ENCODE measurements around the gene FAM117B.
"Not testable (repeated sequence)": the region's sequence is repeated elsewhere in the genome, so short reads cannot be mapped to it uniquely, and the experiment has no call there.

The FAM117B gene

DNA sequence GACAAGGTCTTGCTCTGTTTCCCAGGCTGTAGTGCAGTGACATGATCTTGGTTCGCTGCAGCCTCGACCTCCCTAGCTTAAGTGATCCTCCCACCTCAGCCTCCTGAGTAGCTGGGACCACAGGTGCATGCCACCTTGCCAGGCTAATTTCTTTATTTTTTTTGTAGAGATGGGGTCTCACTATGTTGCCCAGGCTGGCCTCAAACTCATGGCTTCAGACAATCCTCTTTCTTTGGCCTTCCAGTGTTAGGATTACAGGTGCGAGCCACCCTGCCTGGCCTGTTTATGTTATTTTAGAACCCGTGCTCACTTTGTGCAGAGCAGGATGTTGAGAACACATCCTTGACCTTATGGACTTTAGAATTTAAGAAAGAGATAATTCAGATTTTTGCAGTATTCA, 17.4 kb downstream of the FAM117B start:
- TF ChIP-seq POLR2A (IDR thresholded peaks at IDR 0.05; ENCODE audit: extremely low read depth, insufficient read length), result no peak
- TF ChIP-seq MAX (IDR thresholded peaks at IDR 0.05; ENCODE audit: low read depth, low read length), result no peak
- TF ChIP-seq CTCF (IDR thresholded peaks at IDR 0.05; ENCODE audit: low read depth, low read length), result no peak
- TF ChIP-seq MYC (IDR thresholded peaks at IDR 0.05; ENCODE audit: low read depth, low read length), result no peak
- no peak for DNase-seq (ENCODE audit: low read depth)
- no peak overlapping the region for H3K4me3 ChIP-seq (ENCODE audit: low read depth, low read length)

- H3K4me3 ChIP-seq (ENCODE audit: low read depth, low read length), result no peak overlapping the region
- no peak for TF ChIP-seq CTCF (IDR thresholded peaks at IDR 0.05; ENCODE audit: low read depth, low read length)
- TF ChIP-seq POLR2A (IDR thresholded peaks at IDR 0.05; ENCODE audit: extremely low read depth, insufficient read length), result no peak
- DNase-seq (ENCODE audit: low read depth), result no peak
Measured at GRCh38 chr2:202653890-202654289, 19.1 kb downstream of the FAM117B start.

GRCh38 chr2:202657876-202658275, 23.1 kb downstream of the FAM117B start:
- TF ChIP-seq CTCF (IDR thresholded peaks at IDR 0.05; ENCODE audit: low read depth, low read length) (no peak), MYC (IDR thresholded peaks at IDR 0.05; ENCODE audit: low read depth, low read length) (no peak), POLR2A (IDR thresholded peaks at IDR 0.05; ENCODE audit: extremely low read depth, insufficient read length) (no peak), MAX (IDR thresholded peaks at IDR 0.05; ENCODE audit: low read depth, low read length) (no peak)
- no peak for DNase-seq (ENCODE audit: low read depth)
- H3K4me3 ChIP-seq (ENCODE audit: low read depth, low read length), result no peak overlapping the region

GRCh38 chr2:202660796-202661195, 26.0 kb downstream of the FAM117B start:
- DNase-seq (ENCODE audit: low read depth), result no peak
- no peak overlapping the region for H3K4me3 ChIP-seq (ENCODE audit: low read depth, low read length)
- TF ChIP-seq MYC (IDR thresholded peaks at IDR 0.05; ENCODE audit: low read depth, low read length) (no peak), POLR2A (IDR thresholded peaks at IDR 0.05; ENCODE audit: extremely low read depth, insufficient read length) (no peak), MAX (IDR thresholded peaks at IDR 0.05; ENCODE audit: low read depth, low read length) (no peak), CTCF (IDR thresholded peaks at IDR 0.05; ENCODE audit: low read depth, low read length) (no peak)

DNA sequence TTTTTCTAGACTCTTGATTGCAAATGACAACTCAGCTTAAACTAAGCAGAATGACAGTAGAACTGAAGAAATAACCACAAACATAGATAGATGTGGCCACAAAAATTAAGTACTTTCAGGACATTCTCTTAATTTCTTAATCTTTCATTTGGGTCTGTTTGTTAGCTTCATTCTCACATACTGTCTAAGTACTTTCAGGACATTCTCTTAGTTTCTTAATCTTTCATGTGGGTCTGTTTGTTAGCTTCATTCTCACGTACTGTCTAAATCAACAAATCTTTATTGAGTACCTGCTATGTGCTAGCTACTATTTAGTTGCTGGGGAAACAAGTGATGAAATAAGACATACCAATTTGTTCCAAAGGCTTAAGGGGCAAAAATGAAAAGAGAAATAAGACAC, 35.1 kb downstream of the FAM117B start:
- TF ChIP-seq MYC (IDR thresholded peaks at IDR 0.05; ENCODE audit: low read depth, low read length), result no peak
- no peak for TF ChIP-seq POLR2A (IDR thresholded peaks at IDR 0.05; ENCODE audit: extremely low read depth, insufficient read length)
- no peak for TF ChIP-seq CTCF (IDR thresholded peaks at IDR 0.05; ENCODE audit: low read depth, low read length)
- no peak for TF ChIP-seq MAX (IDR thresholded peaks at IDR 0.05; ENCODE audit: low read depth, low read length)
- no peak for DNase-seq (ENCODE audit: low read depth)
- H3K4me3 ChIP-seq (ENCODE audit: low read depth, low read length), result no peak overlapping the region

DNA sequence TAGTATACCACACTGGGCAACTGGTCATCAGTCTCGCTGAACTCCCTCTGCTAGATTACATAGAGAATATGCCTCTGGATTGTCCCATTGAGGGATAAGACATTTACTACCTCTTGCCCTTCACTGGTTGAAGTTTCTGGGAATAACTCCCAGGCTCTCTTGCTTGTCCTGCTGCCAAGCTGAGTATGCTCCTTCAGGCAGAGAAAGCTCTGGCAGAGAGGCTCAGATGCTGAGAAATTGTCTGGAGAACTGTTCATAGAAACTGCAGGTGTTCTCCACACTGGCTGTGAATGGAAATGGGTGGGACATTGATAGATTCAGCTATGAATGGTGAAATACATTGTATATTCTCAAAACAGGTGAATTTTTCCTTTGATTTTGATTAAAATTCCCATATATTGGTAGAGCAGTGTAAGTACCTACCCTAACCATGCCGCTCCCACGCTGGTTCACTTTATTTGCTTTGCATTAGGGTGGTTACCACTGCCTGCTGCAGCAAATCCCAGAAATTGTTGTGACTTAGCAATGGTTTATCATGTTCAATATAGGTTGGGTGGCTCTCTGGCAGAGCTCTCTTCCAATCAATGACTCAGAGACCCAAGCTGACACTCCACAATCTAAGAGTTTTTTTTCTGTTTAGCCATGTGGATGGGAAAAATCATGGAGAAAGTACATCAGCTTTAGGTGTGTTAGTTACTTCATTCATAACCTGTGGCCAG, 36.7 kb downstream of the FAM117B start:
- no peak for DNase-seq (ENCODE audit: low read depth)

GRCh38 chr2:202675097-202675496, 40.3 kb downstream of the FAM117B start:
- not testable (repeated sequence) for DNase-seq (ENCODE audit: low read depth); H3K4me3 ChIP-seq (ENCODE audit: low read depth, low read length)

More for the DNA sequence above, 36.7 kb downstream of the FAM117B start:
- H3K4me3 ChIP-seq (ENCODE audit: low read depth, low read length), result no peak overlapping the region
- TF ChIP-seq MYC (IDR thresholded peaks at IDR 0.05; ENCODE audit: low read depth, low read length) (no peak), CTCF (IDR thresholded peaks at IDR 0.05; ENCODE audit: low read depth, low read length) (no peak), MAX (IDR thresholded peaks at IDR 0.05; ENCODE audit: low read depth, low read length) (no peak), POLR2A (IDR thresholded peaks at IDR 0.05; ENCODE audit: extremely low read depth, insufficient read length) (no peak)
